Mesendoderm (in vitro differentiated cells): ENCODE measurements around the gene NID1.

Source experiments
- DNase-seq: peaks from one replicate; pipeline ENCODE4 v3.0.0; 2013
- H2AK5ac ChIP-seq: 2 replicates; pipeline ENCODE4 v1.6.1; 2013; ENCODE audit warnings: low read length, inconsistent platforms
- H2BK120ac ChIP-seq: 2 replicates; pipeline ENCODE4 v1.6.1; 2013; ENCODE audit warnings: low read depth, mild to moderate bottlenecking, low read length, moderate library complexity, mixed read lengths
- H2BK15ac ChIP-seq: replicated peaks from 2 replicates; pipeline ENCODE4 v1.6.1; 2013; ENCODE audit warnings: low read depth, mild to moderate bottlenecking, moderate library complexity
- H2BK5ac ChIP-seq: 2 replicates; pipeline ENCODE4 v1.6.1; 2013; ENCODE audit warnings: low read length, inconsistent platforms
- H3K18ac ChIP-seq: 2 replicates; pipeline ENCODE4 v1.6.1; 2013; ENCODE audit warnings: mild to moderate bottlenecking, low read length, mixed read lengths
- H3K23ac ChIP-seq: one replicate; pipeline ENCODE4 v1.6.1; 2013; ENCODE audit warnings: low read length
- H3K27ac ChIP-seq: 2 replicates; pipeline ENCODE4 v1.5.1; 2013; ENCODE audit warnings: low read depth, mild to moderate bottlenecking, inconsistent platforms, low read length, moderate library complexity
- H3K27me3 ChIP-seq: 2 replicates; pipeline ENCODE4 v1.6.1; 2013; ENCODE audit warnings: low read length, control low read depth, mild to moderate bottlenecking, inconsistent platforms; ENCODE audit not compliant: insufficient read depth, poor library complexity
- H3K36me3 ChIP-seq: 2 replicates; pipeline ENCODE4 v1.6.1; 2013; ENCODE audit warnings: low read length, inconsistent platforms; ENCODE audit not compliant: control insufficient read depth, insufficient read depth
- H3K4ac ChIP-seq: one replicate; pipeline ENCODE4 v1.6.1; 2013; ENCODE audit warnings: low read depth, mild to moderate bottlenecking, low read length, moderate library complexity
- H3K4me1 ChIP-seq: 2 replicates; pipeline ENCODE4 v1.6.1; 2013; ENCODE audit warnings: low read depth, low read length, inconsistent platforms; ENCODE audit not compliant: control insufficient read depth
- H3K4me2 ChIP-seq: 2 replicates; pipeline ENCODE4 v1.6.1; 2013; ENCODE audit warnings: low read length
- H3K4me3 ChIP-seq: 2 replicates; pipeline ENCODE4 v1.5.1; 2013; ENCODE audit warnings: mild to moderate bottlenecking, low read length
- H3K56ac ChIP-seq: one replicate; pipeline ENCODE4 v1.6.1; 2013; ENCODE audit warnings: low read length
- H3K79me1 ChIP-seq: 2 replicates; pipeline ENCODE4 v1.6.1; 2013; ENCODE audit warnings: low read length, inconsistent platforms
- H3K79me2 ChIP-seq: 2 replicates; pipeline ENCODE4 v1.6.1; 2013; ENCODE audit warnings: mild to moderate bottlenecking, low read length; ENCODE audit not compliant: control insufficient read depth, insufficient read depth
- H3K9ac ChIP-seq: 2 replicates; pipeline ENCODE4 v1.6.1; 2013; ENCODE audit warnings: low read length, inconsistent platforms
- H4K5ac ChIP-seq: one replicate; pipeline ENCODE4 v1.6.1; 2013; ENCODE audit warnings: low read length
- H4K8ac ChIP-seq: one replicate; pipeline ENCODE4 v1.6.1; 2013; ENCODE audit warnings: low read depth, mild to moderate bottlenecking, control low read depth, low read length, moderate library complexity
- WGBS: extraction: QIAGEN DNeasy Blood & Tissue Kit; methylation state at CpG from one replicate; pipeline ENCODE4 v1.1.7; 2013; ENCODE audit warnings: low lambda C conversion rate, missing lambda C conversion rate; ENCODE audit not compliant: insufficient coverage; ENCODE audit errors: extremely low coverage; 5-methylcytosine and 5-hydroxymethylcytosine counted together

NID1 gene

GRCh38 chr1:236110137-236110536, 45.2 kb upstream of the NID1 start:
- Histone ChIP-seq H3K9ac (no peak overlapping the region), H3K23ac (no peak overlapping the region), H2AK5ac (no peak overlapping the region), H4K8ac (no peak overlapping the region), H3K36me3 (no peaks in the 10 kb centered on the region), H3K27me3 (no peaks in the 10 kb centered on the region), H3K56ac (no peak overlapping the region), H3K4me3 (no peak overlapping the region), H2BK15ac (no peak overlapping the region), H3K79me2 (no peaks in the 10 kb centered on the region), H3K4ac (no peak overlapping the region), H3K79me1 (no peaks in the 10 kb centered on the region), H2BK120ac (no peak overlapping the region), H3K18ac (no peak overlapping the region), H4K5ac (no peak overlapping the region), H3K4me1 (no peaks in the 10 kb centered on the region), H3K27ac (no peak overlapping the region), H3K4me2 (no peak overlapping the region), H2BK5ac (no peak overlapping the region)
- WGBS, result no CpG with 5 or more reads among the region's 13 CpGs
- no peak for DNase-seq

GRCh38 chr1:236108027-236108648, 43.2 kb upstream of the NID1 start:
- Histone ChIP-seq H3K9ac (no peak overlapping the region), H3K4me1 (no peaks in the 10 kb centered on the region), H3K23ac (no peak overlapping the region), H3K27me3 (no peaks in the 10 kb centered on the region), H3K4me2 (no peak overlapping the region), H2AK5ac (no peak overlapping the region), H4K8ac (no peak overlapping the region), H2BK15ac (no peak overlapping the region), H3K79me2 (no peaks in the 10 kb centered on the region), H2BK5ac (no peak overlapping the region), H3K4ac (no peak overlapping the region), H3K18ac (no peak overlapping the region), H3K27ac (no peak overlapping the region), H3K4me3 (no peak overlapping the region), H3K56ac (no peak overlapping the region), H3K79me1 (no peaks in the 10 kb centered on the region), H4K5ac (no peak overlapping the region), H3K36me3 (no peaks in the 10 kb centered on the region), H2BK120ac (no peak overlapping the region)
- no CpG with 5 or more reads among the region's 7 CpGs for WGBS
- no peak for DNase-seq

GRCh38 chr1:236107121-236107907, 42.4 kb upstream of the NID1 start:
- Histone ChIP-seq H3K4ac (no peak overlapping the region), H3K4me2 (no peak overlapping the region), H2BK15ac (no peak overlapping the region), H3K4me3 (no peak overlapping the region), H2BK5ac (no peak overlapping the region), H3K9ac (no peak overlapping the region), H3K18ac (no peak overlapping the region), H3K23ac (no peak overlapping the region), H3K79me2 (no peaks in the 10 kb centered on the region), H3K36me3 (no peaks in the 10 kb centered on the region), H4K8ac (no peak overlapping the region), H3K79me1 (no peaks in the 10 kb centered on the region), H3K27ac (no peak overlapping the region), H2BK120ac (no peak overlapping the region), H2AK5ac (no peak overlapping the region), H3K27me3 (no peaks in the 10 kb centered on the region), H4K5ac (no peak overlapping the region), H3K4me1 (no peaks in the 10 kb centered on the region), H3K56ac (no peak overlapping the region)
- WGBS, result no CpG with 5 or more reads among the region's 9 CpGs
- no peak for DNase-seq

- no peak overlapping the region for H2AK5ac ChIP-seq
- no peak overlapping the region for H3K23ac ChIP-seq
- no peaks in the 10 kb centered on the region for H3K27me3 ChIP-seq
- H3K18ac ChIP-seq, result no peak overlapping the region
- H3K4me3 ChIP-seq, result no peak overlapping the region
- no peak overlapping the region for H3K27ac ChIP-seq
- H2BK120ac ChIP-seq, result no peak overlapping the region
- H3K79me1 ChIP-seq, result no peaks in the 10 kb centered on the region
- no CpG with 5 or more reads among the region's 13 CpGs for WGBS
- H4K5ac ChIP-seq, result no peak overlapping the region
- H2BK5ac ChIP-seq, result no peak overlapping the region
- no peak overlapping the region for H3K56ac ChIP-seq
- H3K4ac ChIP-seq, result no peak overlapping the region
- no peaks in the 10 kb centered on the region for H3K36me3 ChIP-seq
- peak; percentile 52 for DNase-seq
- H2BK15ac ChIP-seq, result no peak overlapping the region
- no peak overlapping the region for H3K4me2 ChIP-seq
- H3K79me2 ChIP-seq, result no peaks in the 10 kb centered on the region
- no peak overlapping the region for H4K8ac ChIP-seq
- H3K4me1 ChIP-seq, result no peaks in the 10 kb centered on the region
- no peak overlapping the region for H3K9ac ChIP-seq
Observed at GRCh38 chr1:236103646-236104218, 38.8 kb upstream of the NID1 start.

GRCh38 chr1:236103059-236103458, 38.2 kb upstream of the NID1 start:
- Histone ChIP-seq H3K56ac (peak overlapping the region; percentile 25), H3K4me2 (no peak overlapping the region), H2BK120ac (no peak overlapping the region), H3K23ac (no peak overlapping the region), H3K27me3 (no peaks in the 10 kb centered on the region), H3K18ac (no peak overlapping the region), H3K4ac (no peak overlapping the region), H3K27ac (no peak overlapping the region), H2AK5ac (no peak overlapping the region), H3K9ac (no peak overlapping the region), H3K79me1 (no peaks in the 10 kb centered on the region), H2BK15ac (no peak overlapping the region), H3K36me3 (no peaks in the 10 kb centered on the region), H3K4me1 (no peaks in the 10 kb centered on the region), H2BK5ac (no peak overlapping the region), H4K8ac (no peak overlapping the region), H4K5ac (no peak overlapping the region), H3K4me3 (no peak overlapping the region), H3K79me2 (no peaks in the 10 kb centered on the region)
- WGBS, result no CpG with 5 or more reads among the region's 7 CpGs
- peak; percentile 33 for DNase-seq
